ENCODE measurements around the gene DDI1. TPM values are rescaled to one million over a fixed set of nuclear protein-coding genes. Genes with fewer than 3 reads are reported as not detected.

The DDI1 gene
- total RNA-seq, 4 donors from 2014 or later, result not detected

GRCh38 chr11:104049116-104049515 is 12.7 kb downstream of the DDI1 start:
- intact Hi-C loops (cut with DNase I; ENCODE audit: low total_unique reads), result no loop called here
- no peak for TF ChIP-seq POLR2A (IDR thresholded peaks at IDR 0.05)
- TF ChIP-seq, protein P1, sequence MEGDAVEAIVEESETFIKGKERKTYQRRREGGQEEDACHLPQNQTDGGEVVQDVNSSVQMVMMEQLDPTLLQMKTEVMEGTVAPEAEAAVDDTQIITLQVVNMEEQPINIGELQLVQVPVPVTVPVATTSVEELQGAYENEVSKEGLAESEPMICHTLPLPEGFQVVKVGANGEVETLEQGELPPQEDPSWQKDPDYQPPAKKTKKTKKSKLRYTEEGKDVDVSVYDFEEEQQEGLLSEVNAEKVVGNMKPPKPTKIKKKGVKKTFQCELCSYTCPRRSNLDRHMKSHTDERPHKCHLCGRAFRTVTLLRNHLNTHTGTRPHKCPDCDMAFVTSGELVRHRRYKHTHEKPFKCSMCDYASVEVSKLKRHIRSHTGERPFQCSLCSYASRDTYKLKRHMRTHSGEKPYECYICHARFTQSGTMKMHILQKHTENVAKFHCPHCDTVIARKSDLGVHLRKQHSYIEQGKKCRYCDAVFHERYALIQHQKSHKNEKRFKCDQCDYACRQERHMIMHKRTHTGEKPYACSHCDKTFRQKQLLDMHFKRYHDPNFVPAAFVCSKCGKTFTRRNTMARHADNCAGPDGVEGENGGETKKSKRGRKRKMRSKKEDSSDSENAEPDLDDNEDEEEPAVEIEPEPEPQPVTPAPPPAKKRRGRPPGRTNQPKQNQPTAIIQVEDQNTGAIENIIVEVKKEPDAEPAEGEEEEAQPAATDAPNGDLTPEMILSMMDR (IDR thresholded peaks at IDR 0.05), result no peak

GRCh38 chr11:104051778-104052177 is 15.3 kb downstream of the DDI1 start:
- TF ChIP-seq, protein P1 (IDR thresholded peaks at IDR 0.05), result no peak
- TF ChIP-seq POLR2A (IDR thresholded peaks at IDR 0.05), result no peak
- Histone ChIP-seq H3K36me3 (no peaks in the 10 kb centered on the region), H3K9me3 (no peaks in the 10 kb centered on the region), H3K4me3 (no peak overlapping the region), H3K27ac (no peak overlapping the region), H3K27me3 (no peaks in the 10 kb centered on the region), H3K4me1 (no peaks in the 10 kb centered on the region)
- intact Hi-C loops (cut with DNase I; ENCODE audit: low total_unique reads), result no loop called here
- DNase-seq, result no peak

More at GRCh38 chr11:104049116-104049515, 12.7 kb downstream of the DDI1 start:
- H3K4me3 ChIP-seq, result no peak overlapping the region
- H3K36me3 ChIP-seq, result no peaks in the 10 kb centered on the region
- H3K27ac ChIP-seq, result no peak overlapping the region
- no peaks in the 10 kb centered on the region for H3K27me3 ChIP-seq
- H3K4me1 ChIP-seq, result no peaks in the 10 kb centered on the region
- no peak for DNase-seq
- H3K9me3 ChIP-seq, result no peaks in the 10 kb centered on the region

GRCh38 chr11:104053743-104054478 is 17.5 kb downstream of the DDI1 start:
- no peaks in the 10 kb centered on the region for H3K9me3 ChIP-seq
- intact Hi-C loops (cut with DNase I; ENCODE audit: low total_unique reads), result no loop called here
- H3K4me3 ChIP-seq, result no peak overlapping the region
- H3K27ac ChIP-seq, result no peak overlapping the region
- no peak for DNase-seq
- H3K36me3 ChIP-seq, result no peaks in the 10 kb centered on the region
- no peaks in the 10 kb centered on the region for H3K27me3 ChIP-seq
- TF ChIP-seq POLR2A (IDR thresholded peaks at IDR 0.05), result no peak
- TF ChIP-seq, protein P1 (IDR thresholded peaks at IDR 0.05), result no peak
- H3K4me1 ChIP-seq, result no peaks in the 10 kb centered on the region

GRCh38 chr11:104054911-104055529 is 18.6 kb downstream of the DDI1 start:
- Histone ChIP-seq H3K9me3 (no peaks in the 10 kb centered on the region), H3K27me3 (no peaks in the 10 kb centered on the region), H3K36me3 (no peaks in the 10 kb centered on the region), H3K27ac (no peak overlapping the region), H3K4me1 (no peaks in the 10 kb centered on the region), H3K4me3 (no peak overlapping the region)
- no peak for DNase-seq
- TF ChIP-seq POLR2A (IDR thresholded peaks at IDR 0.05), result no peak
- TF ChIP-seq, protein P1 (IDR thresholded peaks at IDR 0.05), result no peak
- intact Hi-C loops (cut with DNase I; ENCODE audit: low total_unique reads), result no loop called here

- intact Hi-C loops (cut with DNase I; ENCODE audit: low total_unique reads), result no loop called here
- no peak for TF ChIP-seq POLR2A (IDR thresholded peaks at IDR 0.05)
- TF ChIP-seq, protein P1 (IDR thresholded peaks at IDR 0.05), result no peak
Observed at GRCh38 chr11:104055596-104055995, 19.2 kb downstream of the DDI1 start.

More at GRCh38 chr11:104055596-104055995, 19.2 kb downstream of the DDI1 start:
- Histone ChIP-seq H3K4me1 (no peaks in the 10 kb centered on the region), H3K36me3 (no peaks in the 10 kb centered on the region), H3K27ac (no peak overlapping the region), H3K4me3 (no peak overlapping the region), H3K9me3 (no peaks in the 10 kb centered on the region), H3K27me3 (no peaks in the 10 kb centered on the region)
- no peak for DNase-seq

Measured in uterus (tissue), 4 donors.